Suprapubic skin (tissue), 4 donors: ENCODE data around the gene B3GALT6. TPM values are rescaled to one million over a fixed set of nuclear protein-coding genes. Genes with fewer than 3 reads are reported as not detected.

ENCODE experiments used
- DNase-seq, 2 donors: peaks; one replicate each; pipeline ENCODE4 v3.0.0-alpha.2; 2019; ENCODE audit warnings: low spot score in 2 of 2
- H3K27ac ChIP-seq: fragments of 200-600 bp; sonication (generic); one replicate; pipeline ENCODE4 v1.5.1; 2019
- H3K27me3 ChIP-seq: fragments of 200-600 bp; sonication (generic); one replicate; pipeline ENCODE4 v1.5.1; 2019
- H3K36me3 ChIP-seq: fragments of 200-600 bp; sonication (generic); one replicate; pipeline ENCODE4 v1.5.1; 2019
- H3K4me1 ChIP-seq: fragments of 200-600 bp; sonication (generic); one replicate; pipeline ENCODE4 v1.5.1; 2019
- H3K4me3 ChIP-seq: fragments of 200-600 bp; sonication (generic); one replicate; pipeline ENCODE4 v1.5.1; 2019; ENCODE audit warnings: mild to moderate bottlenecking
- H3K9me3 ChIP-seq: fragments of 200-600 bp; sonication (generic); one replicate; pipeline ENCODE4 v1.5.1; 2019
- CTCF ChIP-seq, 2 donors: fragments of 200-600 bp in 1 of 2; fragments of 450-650 bp in 1 of 2; sonication (generic) in 1 of 2; IDR thresholded peaks; one replicate each; pipeline ENCODE4 v1.5.1; 2016 to 2019; ENCODE audit warnings: antibody characterized with exemption in 2 of 2, mild to moderate bottlenecking in 1 of 2, moderate library complexity in 1 of 2
- EP300 ChIP-seq: sonication (generic); formaldehyde crosslinking; IDR thresholded peaks from one replicate; pipeline ENCODE4 v1.6.1; 2017; ENCODE audit warnings: antibody characterized with exemption
- POLR2A ChIP-seq, 2 donors: fragments of 450-650 bp; IDR thresholded peaks; one replicate each; pipeline ENCODE4 v1.6.1; 2017; ENCODE audit warnings: antibody characterized with exemption in 2 of 2, mild to moderate bottlenecking in 2 of 2, moderate library complexity in 2 of 2
- POLR2AphosphoS5 ChIP-seq, 3 donors: sonication (generic); formaldehyde crosslinking; IDR thresholded peaks; one replicate each; pipeline ENCODE4 v1.6.1; 2017; ENCODE audit warnings: antibody characterized with exemption in 3 of 3
- WGBS: methylation state at CpG from one replicate; pipeline ENCODE4 v1.1.5; 2018; 5-methylcytosine and 5-hydroxymethylcytosine counted together
- total RNA-seq, 4 donors: library from RNA; depleted of rRNA; stranded (reverse); fragments of >200 nt; gene quantifications; one replicate each; pipeline ENCODE4 v1.1.0, GENCODE V29; 2016

B3GALT6 gene
- total RNA-seq, 4 donors from 2014 or later: 9.3 to 24.4 (median 16.4) TPM

- WGBS: 68% methylated on average over 16 of the region's 16 CpGs
- no peaks in the 10 kb centered on the region for H3K27me3 ChIP-seq
- no peak for TF ChIP-seq POLR2AphosphoS5 (IDR thresholded peaks at IDR 0.05)
- no peak for TF ChIP-seq CTCF (IDR thresholded peaks at IDR 0.05)
- TF ChIP-seq POLR2A (IDR thresholded peaks at IDR 0.05): no peak
- no peak for TF ChIP-seq EP300
- H3K27ac ChIP-seq: no peak overlapping the region
- H3K4me3 ChIP-seq: no peak overlapping the region
- H3K36me3 ChIP-seq: peaks cover 72% of the 10 kb centered on the region
- H3K9me3 ChIP-seq: no peaks in the 10 kb centered on the region
- H3K4me1 ChIP-seq: peaks cover 23% of the 10 kb centered on the region
- DNase-seq: no peak
These were observed 29.0 kb downstream of the B3GALT6 start for GRCh38 chr1:1260843-1261560.

- Histone ChIP-seq H3K36me3 (peaks cover 73% of the 10 kb centered on the region), H3K4me3 (no peak overlapping the region), H3K27ac (no peak overlapping the region), H3K27me3 (no peaks in the 10 kb centered on the region), H3K9me3 (no peaks in the 10 kb centered on the region), H3K4me1 (peaks cover 23% of the 10 kb centered on the region)
- TF ChIP-seq EP300 (no peak), CTCF (IDR thresholded peaks at IDR 0.05) (no peak), POLR2A (IDR thresholded peaks at IDR 0.05) (no peak), POLR2AphosphoS5 (IDR thresholded peaks at IDR 0.05) (no peak)
- 96% methylated on average over 9 of the region's 17 CpGs for WGBS
- DNase-seq: no peak
These were observed 30.0 kb downstream of the B3GALT6 start for GRCh38 chr1:1262071-1262470.

GRCh38 chr1:1262758-1263157 is 30.7 kb downstream of the B3GALT6 start:
- Histone ChIP-seq H3K36me3 (peaks cover 79% of the 10 kb centered on the region), H3K9me3 (no peaks in the 10 kb centered on the region), H3K27ac (no peak overlapping the region), H3K4me3 (no peak overlapping the region), H3K27me3 (no peaks in the 10 kb centered on the region), H3K4me1 (peaks cover 23% of the 10 kb centered on the region)
- WGBS: 84% methylated on average over 6 of the region's 8 CpGs
- DNase-seq: no peak
- TF ChIP-seq POLR2A (IDR thresholded peaks at IDR 0.05) (no peak), POLR2AphosphoS5 (IDR thresholded peaks at IDR 0.05) (no peak), CTCF (IDR thresholded peaks at IDR 0.05) (no peak), EP300 (no peak)

GRCh38 chr1:1264026-1264425 is 32.0 kb downstream of the B3GALT6 start:
- Histone ChIP-seq H3K27me3 (no peaks in the 10 kb centered on the region), H3K4me3 (no peak overlapping the region), H3K36me3 (peaks cover 89% of the 10 kb centered on the region), H3K9me3 (no peaks in the 10 kb centered on the region), H3K4me1 (peaks cover 12% of the 10 kb centered on the region), H3K27ac (no peak overlapping the region)
- TF ChIP-seq CTCF (IDR thresholded peaks at IDR 0.05) (no peak), POLR2AphosphoS5 (IDR thresholded peaks at IDR 0.05) (no peak), POLR2A (IDR thresholded peaks at IDR 0.05) (no peak), EP300 (no peak)
- WGBS: 88% methylated on average over 9 of the region's 9 CpGs
- no peak for DNase-seq

- no peak for DNase-seq
- Histone ChIP-seq H3K36me3 (peaks cover 81% of the 10 kb centered on the region), H3K9me3 (no peaks in the 10 kb centered on the region), H3K4me3 (no peak overlapping the region), H3K4me1 (peaks cover 7% of the 10 kb centered on the region), H3K27ac (no peak overlapping the region), H3K27me3 (no peaks in the 10 kb centered on the region)
- 80% methylated on average over 8 of the region's 10 CpGs for WGBS
- TF ChIP-seq CTCF (IDR thresholded peaks at IDR 0.05): no peak
- TF ChIP-seq POLR2A (IDR thresholded peaks at IDR 0.05): no peak
- TF ChIP-seq POLR2AphosphoS5 (IDR thresholded peaks at IDR 0.05): no peak
- no peak for TF ChIP-seq EP300
These were observed 32.8 kb downstream of the B3GALT6 start for GRCh38 chr1:1264868-1265272.
